ENCODE results near the gene F10.

Gene F10

DNA sequence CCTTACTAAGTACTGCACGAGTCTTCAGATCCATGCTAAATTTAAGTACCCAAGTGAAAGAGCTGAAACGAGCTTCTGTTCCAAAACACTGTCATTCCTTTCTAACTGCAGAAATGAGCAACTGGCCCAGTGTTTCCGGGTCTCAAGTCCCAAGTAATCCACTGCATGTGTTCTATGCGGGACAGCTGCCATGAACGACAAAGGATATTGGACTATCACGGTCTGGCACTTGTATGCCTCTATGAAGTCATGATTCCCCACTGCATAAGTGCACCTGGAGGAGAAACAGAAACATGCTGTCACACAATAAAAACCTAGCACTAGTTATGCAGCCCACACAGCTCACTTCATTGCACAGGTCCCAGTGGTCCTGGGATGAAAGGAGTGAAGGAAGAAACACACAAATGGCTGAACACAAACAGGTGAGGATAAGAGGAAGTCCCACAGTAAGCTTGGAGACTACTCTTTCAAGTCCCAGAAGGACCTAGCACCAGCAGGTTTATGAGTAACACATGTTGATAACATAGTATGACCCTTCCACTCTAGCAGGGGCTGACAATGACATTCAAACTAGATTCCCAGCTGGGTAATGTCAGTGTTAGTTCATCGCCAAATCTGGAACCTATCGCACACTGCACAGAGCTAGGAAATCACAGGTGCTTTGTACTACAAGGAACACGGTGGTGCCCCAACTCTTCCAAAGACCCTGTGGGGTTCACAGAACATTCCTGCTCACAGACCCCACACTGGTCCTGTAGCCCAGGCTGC, 74.6 kb downstream of the F10 start:
- H3K79me2 ChIP-seq (ENCODE audit: insufficient read depth, low read length): peaks cover 32% of the 10 kb centered on the region
- peaks cover under 1% of the 10 kb centered on the region; the same call in 1 of the 2 replicates for H4K20me1 ChIP-seq (ENCODE audit: low read depth, low read length)

More for the DNA sequence above, 74.6 kb downstream of the F10 start:
- Histone ChIP-seq H2AFZ (ENCODE audit: low read depth, low read length, severe bottlenecking) (no peak overlapping the region), H3K4me3 (ENCODE audit: insufficient read depth, low read length, poor library complexity, severe bottlenecking) (no peak overlapping the region), H3K9me2 (replicated peaks; ENCODE audit: insufficient read depth, low read length) (no peaks in the 10 kb centered on the region), H3K4me2 (ENCODE audit: low read depth, low read length, poor library complexity, severe bottlenecking) (no peak overlapping the region), H3F3A (ENCODE audit: insufficient read depth) (0 out of 2 replicates have a peak, but pooled peaks cover 4% of the 10 kb centered on the region), H3K9ac (ENCODE audit: low read length) (no peak overlapping the region), H3K36me3 (ENCODE audit: low read length) (peaks cover 24% of the 10 kb centered on the region), H3K27me3 (ENCODE audit: low read length) (no peaks in the 10 kb centered on the region), H3K27ac (ENCODE audit: low read depth, low read length) (no peak overlapping the region), H3K9me3 (ENCODE audit: insufficient read depth, low read length) (no peaks in the 10 kb centered on the region)
- TF ChIP-seq, protein P1, sequence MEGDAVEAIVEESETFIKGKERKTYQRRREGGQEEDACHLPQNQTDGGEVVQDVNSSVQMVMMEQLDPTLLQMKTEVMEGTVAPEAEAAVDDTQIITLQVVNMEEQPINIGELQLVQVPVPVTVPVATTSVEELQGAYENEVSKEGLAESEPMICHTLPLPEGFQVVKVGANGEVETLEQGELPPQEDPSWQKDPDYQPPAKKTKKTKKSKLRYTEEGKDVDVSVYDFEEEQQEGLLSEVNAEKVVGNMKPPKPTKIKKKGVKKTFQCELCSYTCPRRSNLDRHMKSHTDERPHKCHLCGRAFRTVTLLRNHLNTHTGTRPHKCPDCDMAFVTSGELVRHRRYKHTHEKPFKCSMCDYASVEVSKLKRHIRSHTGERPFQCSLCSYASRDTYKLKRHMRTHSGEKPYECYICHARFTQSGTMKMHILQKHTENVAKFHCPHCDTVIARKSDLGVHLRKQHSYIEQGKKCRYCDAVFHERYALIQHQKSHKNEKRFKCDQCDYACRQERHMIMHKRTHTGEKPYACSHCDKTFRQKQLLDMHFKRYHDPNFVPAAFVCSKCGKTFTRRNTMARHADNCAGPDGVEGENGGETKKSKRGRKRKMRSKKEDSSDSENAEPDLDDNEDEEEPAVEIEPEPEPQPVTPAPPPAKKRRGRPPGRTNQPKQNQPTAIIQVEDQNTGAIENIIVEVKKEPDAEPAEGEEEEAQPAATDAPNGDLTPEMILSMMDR (IDR thresholded peaks at IDR 0.05; ENCODE audit: insufficient read depth, low read length, poor library complexity, severe bottlenecking): no peak
- no peak for TF ChIP-seq EZH2phosphoT487 (conservative IDR thresholded peaks at IDR 0.05; ENCODE audit: low read length)
